ENCODE measurements around the gene KLF11. TPM values are rescaled to one million over a fixed set of nuclear protein-coding genes. Genes with fewer than 3 reads are reported as not detected.
A peak's percentile ranks its signal among the peaks of the same experiment; 100 is the strongest.

Gene KLF11
- total and polyA plus RNA-seq, 9 of the 15 experiments (the other 6 are each of a cell fraction or from before 2014, with no cell fraction given): 2.1 to 13.4 (median 6.5) TPM

- TF ChIP-seq, protein P1, sequence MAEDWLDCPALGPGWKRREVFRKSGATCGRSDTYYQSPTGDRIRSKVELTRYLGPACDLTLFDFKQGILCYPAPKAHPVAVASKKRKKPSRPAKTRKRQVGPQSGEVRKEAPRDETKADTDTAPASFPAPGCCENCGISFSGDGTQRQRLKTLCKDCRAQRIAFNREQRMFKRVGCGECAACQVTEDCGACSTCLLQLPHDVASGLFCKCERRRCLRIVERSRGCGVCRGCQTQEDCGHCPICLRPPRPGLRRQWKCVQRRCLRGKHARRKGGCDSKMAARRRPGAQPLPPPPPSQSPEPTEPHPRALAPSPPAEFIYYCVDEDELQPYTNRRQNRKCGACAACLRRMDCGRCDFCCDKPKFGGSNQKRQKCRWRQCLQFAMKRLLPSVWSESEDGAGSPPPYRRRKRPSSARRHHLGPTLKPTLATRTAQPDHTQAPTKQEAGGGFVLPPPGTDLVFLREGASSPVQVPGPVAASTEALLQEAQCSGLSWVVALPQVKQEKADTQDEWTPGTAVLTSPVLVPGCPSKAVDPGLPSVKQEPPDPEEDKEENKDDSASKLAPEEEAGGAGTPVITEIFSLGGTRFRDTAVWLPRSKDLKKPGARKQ (CRISPR knock-in tag; IDR thresholded peaks at IDR 0.05): peak; percentile 3; the same call in 1 of the 2 replicates
- TF ChIP-seq DEAF1 (CRISPR knock-in tag; IDR thresholded peaks at IDR 0.05): peak; percentile 35; the same call in 1 of the 2 replicates
- no peak for TF ChIP-seq DPF2 (IDR thresholded peaks at IDR 0.05)
- no peak for TF ChIP-seq FOSL1 (tag; conservative IDR thresholded peaks at IDR 0.05)
- TF ChIP-seq ELF2 (CRISPR knock-in tag; IDR thresholded peaks at IDR 0.05): no peak
- no peak for TF ChIP-seq HDAC8 (tag; IDR thresholded peaks at IDR 0.05)
- TF ChIP-seq CSDE1 (IDR thresholded peaks at IDR 0.05): no peak
- no peak for TF ChIP-seq ATF1 (CRISPR knock-in tag; IDR thresholded peaks at IDR 0.05)
- no peak for TF ChIP-seq ATF1 (tag; IDR thresholded peaks at IDR 0.05)
- no peak for TF ChIP-seq HNRNPK (IDR thresholded peaks at IDR 0.05; ENCODE audit: low read depth, low read length, poor library complexity, severe bottlenecking)
- TF ChIP-seq RBFOX2 (IDR thresholded peaks at IDR 0.05; ENCODE audit: low read depth, low read length): 0 out of 2 replicates have a peak, but pooled peaks have one; percentile 21
- no peak for TF ChIP-seq ZNF134 (CRISPR knock-in tag; conservative IDR thresholded peaks at IDR 0.05)
- no peak for TF ChIP-seq HDAC2 (IDR thresholded peaks at IDR 0.05)
- TF ChIP-seq MTF1 (CRISPR knock-in tag; IDR thresholded peaks at IDR 0.05; ENCODE audit: borderline replicate concordance): no peak
- TF ChIP-seq PYGO2 (tag; IDR thresholded peaks at IDR 0.05): no peak
- TF ChIP-seq LEF1 (IDR thresholded peaks at IDR 0.05): no peak
- no peak for TF ChIP-seq FOXK1 (CRISPR knock-in tag; IDR thresholded peaks at IDR 0.05; ENCODE audit: borderline replicate concordance)
- TF ChIP-seq NKRF (IDR thresholded peaks at IDR 0.05; ENCODE audit: borderline replicate concordance): no peak
- no peak for TF ChIP-seq CHD4 (IDR thresholded peaks at IDR 0.05; ENCODE audit: insufficient read depth, insufficient replicate concordance, low read depth, low read length, poor library complexity, severe bottlenecking)
Measured at GRCh38 chr2:10048501-10049171, 5.3 kb downstream of the KLF11 start (continued).
